GM18951 (cell line): ENCODE measurements around the gene SLC5A10.

Experiments used
- POLR2A ChIP-seq: IDR thresholded peaks from 4 replicates; pipeline ENCODE4 v1.6.1; 2011; ENCODE audit warnings: mild to moderate bottlenecking; ENCODE audit not compliant: insufficient read length, insufficient read depth; ENCODE audit errors: extremely low read depth
- in situ Hi-C: fragments of 300-500 bp; cut with MboI; formaldehyde crosslinking; loops from one replicate; pipeline ENCODE4 v1.12.0; 2022; ENCODE audit warnings: low sequenced_read_pairs, mixed read lengths, inconsistent platforms; ENCODE audit not compliant: unreplicated experiment

The SLC5A10 gene

GRCh38 chr17:18987862-18988545 lies 36.0 kb downstream of the SLC5A10 start:
- in situ Hi-C loops, result no loop called here
- no peak for TF ChIP-seq POLR2A

GRCh38 chr17:18988546-18989173 lies 36.7 kb downstream of the SLC5A10 start:
- in situ Hi-C loops, result no loop called here
- no peak for TF ChIP-seq POLR2A

- in situ Hi-C loops, result no loop called here
- TF ChIP-seq POLR2A, result no peak
Observed at GRCh38 chr17:18990331-18990730, 38.4 kb downstream of the SLC5A10 start.

GRCh38 chr17:18991531-18992315 lies 39.8 kb downstream of the SLC5A10 start:
- in situ Hi-C loops, result no loop called here
- TF ChIP-seq POLR2A, result no peak

- TF ChIP-seq POLR2A, result no peak
- in situ Hi-C loops, result no loop called here
Observed at GRCh38 chr17:18992454-18993130, 40.6 kb downstream of the SLC5A10 start.

- no peak for TF ChIP-seq POLR2A
- in situ Hi-C loops, result no loop called here
Observed at GRCh38 chr17:18993905-18994526, 42.1 kb downstream of the SLC5A10 start.

GRCh38 chr17:18994631-18995030 lies 42.7 kb downstream of the SLC5A10 start:
- TF ChIP-seq POLR2A, result no peak
- in situ Hi-C loops, result no loop called here

GRCh38 chr17:18995220-18995619 lies 43.3 kb downstream of the SLC5A10 start:
- in situ Hi-C loops, result no loop called here
- TF ChIP-seq POLR2A, result no peak

- TF ChIP-seq POLR2A, result no peak
- in situ Hi-C loops, result no loop called here
Observed at GRCh38 chr17:18996458-18996857, 44.5 kb downstream of the SLC5A10 start.

- TF ChIP-seq POLR2A, result no peak
- in situ Hi-C loops, result no loop called here
Observed at GRCh38 chr17:18997650-18998196, 45.8 kb downstream of the SLC5A10 start.

- in situ Hi-C loops, result no loop called here
- no peak for TF ChIP-seq POLR2A
Observed at GRCh38 chr17:18999394-18999793, 47.4 kb downstream of the SLC5A10 start.

GRCh38 chr17:18999911-19000310 lies 47.9 kb downstream of the SLC5A10 start:
- in situ Hi-C loops, result no loop called here
- TF ChIP-seq POLR2A, result no peak

- in situ Hi-C loops, result no loop called here
Observed at GRCh38 chr17:19000531-19001325, 48.8 kb downstream of the SLC5A10 start.

More at GRCh38 chr17:19000531-19001325, 48.8 kb downstream of the SLC5A10 start:
- TF ChIP-seq POLR2A, result no peak
